ENCODE measurements around the gene PDLIM4. TPM values are rescaled to one million over a fixed set of nuclear protein-coding genes. Genes with fewer than 3 reads are reported as not detected.

PDLIM4 gene
- total RNA-seq, 8 experiments from 2014 or later = 3.8 to 68.2 (median 19.9) TPM

DNA sequence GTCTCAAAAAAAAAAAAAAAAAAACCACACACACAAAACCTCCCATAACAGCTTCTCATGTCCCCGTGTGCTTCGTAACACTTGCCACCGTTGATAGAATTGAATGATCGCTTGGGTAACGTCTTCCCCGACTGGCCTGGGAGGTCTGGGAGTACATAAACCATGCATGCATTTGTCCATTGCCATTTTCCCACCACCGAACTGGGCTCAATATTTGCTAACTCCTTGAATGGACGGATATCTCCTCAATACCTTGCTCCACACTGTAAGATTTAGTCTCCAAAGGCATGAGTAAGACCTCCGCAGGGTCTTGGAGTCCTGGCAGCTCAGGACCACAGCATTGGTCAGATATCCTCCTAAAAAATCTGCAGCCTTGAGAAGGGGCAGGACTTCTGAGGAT is 26.6 kb upstream of the PDLIM4 start:
- no peak for ATAC-seq (replicated peaks in 6 of 8)
- in situ Hi-C loops (cut with MboI; ENCODE audit: low pct_unique_long_range_greater_than_20kb in 2 of 9, low sequenced_read_pairs in 9 of 9, unreplicated experiment in 9 of 9) = no loop called here
- Histone ChIP-seq H3K27ac (no peak overlapping the region), H3K4me3 (no peak overlapping the region), H3K4me1 (replicated peaks in 1 of 2) (peaks cover 11 to 15% of the 10 kb centered on the region in 2 donors)
- 80 to 92% (median 84%) methylated on average over 1 to 8 of the region's 9 CpGs; no CpG with 5 or more reads in 2 of the 10 experiments for WGBS, 10 experiments

DNA sequence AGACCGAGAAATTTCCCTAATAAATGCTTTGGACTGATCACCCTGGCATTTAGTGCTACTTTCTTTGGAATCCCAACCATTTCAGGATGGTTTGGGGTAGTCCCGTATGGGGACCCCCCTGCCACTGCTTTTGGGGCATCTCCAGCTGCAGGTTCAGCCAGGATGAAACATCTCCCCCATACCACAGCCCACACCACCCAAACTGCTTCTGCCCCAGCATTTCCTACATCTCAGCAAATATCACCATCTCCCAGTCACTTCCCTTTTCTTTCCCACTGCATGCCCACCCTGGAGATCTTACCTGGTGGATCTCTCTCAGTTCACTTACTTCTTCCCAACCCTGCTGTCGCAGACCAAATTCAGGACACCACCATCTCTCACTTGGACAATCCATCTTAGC is 25.0 kb upstream of the PDLIM4 start:
- WGBS, 10 experiments = 0 to 100% (median 77%) methylated on average over 1 to 3 of the region's 3 CpGs; no CpG with 5 or more reads in 4 of the 10 experiments
- no peak overlapping the region for H3K4me3 ChIP-seq
- H3K4me1 ChIP-seq (replicated peaks in 1 of 2) = peaks cover 3 to 4% of the 10 kb centered on the region in 2 donors
- in situ Hi-C loops (cut with MboI; ENCODE audit: low pct_unique_long_range_greater_than_20kb in 2 of 9, low sequenced_read_pairs in 9 of 9, unreplicated experiment in 9 of 9) = no loop called here
- ATAC-seq (replicated peaks in 6 of 8) = no peak
- H3K27ac ChIP-seq = no peak overlapping the region

DNA sequence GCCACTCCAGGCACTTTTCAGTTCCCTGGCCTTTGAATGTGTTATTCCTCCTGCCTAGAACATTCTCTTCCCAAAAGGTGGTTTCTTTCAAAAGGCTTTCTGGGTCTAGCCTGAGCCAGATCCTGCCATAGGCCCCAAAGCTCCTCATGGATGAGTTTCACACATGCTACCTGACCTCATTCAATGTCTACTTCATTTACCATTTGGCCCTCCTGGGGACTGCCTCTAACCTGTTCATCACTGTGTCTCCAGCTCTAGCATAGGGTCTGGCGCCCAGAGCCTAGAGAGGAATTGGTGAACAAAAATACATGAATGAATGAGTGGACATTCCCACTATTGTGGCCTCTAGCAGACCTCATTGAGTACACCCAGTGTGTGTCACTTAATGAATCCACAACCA is 24.4 kb upstream of the PDLIM4 start:
- H3K27ac ChIP-seq = no peak overlapping the region
- peaks cover 2 to 4% of the 10 kb centered on the region in 2 donors for H3K4me1 ChIP-seq (replicated peaks in 1 of 2)
- in situ Hi-C loops (cut with MboI; ENCODE audit: low pct_unique_long_range_greater_than_20kb in 2 of 9, low sequenced_read_pairs in 9 of 9, unreplicated experiment in 9 of 9) = no loop called here
- ATAC-seq (replicated peaks in 6 of 8) = no peak
- WGBS, 10 experiments = 71 to 100% (median 100%) methylated on average over 1 of the region's 1 CpG; no CpG with 5 or more reads in 6 of the 10 experiments
- no peak overlapping the region for H3K4me3 ChIP-seq

DNA sequence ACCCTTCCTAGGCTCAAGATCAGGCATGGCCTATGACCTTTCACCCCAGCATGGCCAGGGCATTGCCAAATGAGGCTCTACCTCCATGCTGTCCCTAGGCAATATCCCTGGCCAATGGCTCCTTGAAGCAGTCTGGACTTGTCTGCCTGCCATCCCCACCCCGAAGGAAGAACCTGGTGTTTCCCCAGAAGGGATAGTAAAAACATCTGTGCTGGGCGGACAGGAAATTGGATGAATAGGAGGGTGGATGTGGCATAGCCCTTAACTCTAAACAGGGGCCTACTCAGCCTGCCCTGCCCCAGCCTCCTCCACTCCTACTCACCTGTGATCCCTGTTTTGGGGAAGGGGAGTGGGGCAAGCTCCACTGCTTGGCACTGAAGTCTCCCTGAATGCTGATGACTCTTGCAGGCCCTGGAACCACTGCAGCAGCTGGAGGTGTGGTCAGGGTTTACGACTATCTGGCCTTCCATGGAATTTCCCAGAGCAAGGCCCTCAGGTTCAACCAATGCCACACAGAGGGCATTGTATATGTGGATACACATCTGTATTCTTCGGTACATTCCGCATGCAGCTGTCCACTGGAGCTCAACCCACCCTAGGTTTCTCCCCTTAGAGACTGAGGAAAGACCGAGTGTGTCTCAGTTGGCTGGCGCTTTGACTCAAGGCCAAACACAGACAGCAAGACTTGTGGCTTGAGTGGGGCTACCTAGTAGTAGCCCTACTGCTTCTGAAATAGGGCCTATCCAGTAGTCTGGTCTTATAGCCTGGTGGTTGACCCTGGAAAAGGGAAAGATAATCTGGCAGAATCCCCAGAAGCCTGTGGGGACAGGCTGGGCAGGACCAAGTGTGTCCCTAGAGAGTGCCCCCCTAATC is 23.4 kb upstream of the PDLIM4 start:
- in situ Hi-C loops (cut with MboI; ENCODE audit: low pct_unique_long_range_greater_than_20kb in 2 of 9, low sequenced_read_pairs in 9 of 9, unreplicated experiment in 9 of 9) = no loop called here
- no peaks in the 10 kb centered on the region for H3K4me1 ChIP-seq (replicated peaks in 1 of 2)
- WGBS, 10 experiments = 80 to 100% (median 93%) methylated on average over 2 to 7 of the region's 7 CpGs; no CpG with 5 or more reads in 5 of the 10 experiments
- H3K27ac ChIP-seq = no peak overlapping the region
- peak in 1 of 8 experiments; percentile 63 for ATAC-seq (replicated peaks in 6 of 8)
- H3K4me3 ChIP-seq = no peak overlapping the region

DNA sequence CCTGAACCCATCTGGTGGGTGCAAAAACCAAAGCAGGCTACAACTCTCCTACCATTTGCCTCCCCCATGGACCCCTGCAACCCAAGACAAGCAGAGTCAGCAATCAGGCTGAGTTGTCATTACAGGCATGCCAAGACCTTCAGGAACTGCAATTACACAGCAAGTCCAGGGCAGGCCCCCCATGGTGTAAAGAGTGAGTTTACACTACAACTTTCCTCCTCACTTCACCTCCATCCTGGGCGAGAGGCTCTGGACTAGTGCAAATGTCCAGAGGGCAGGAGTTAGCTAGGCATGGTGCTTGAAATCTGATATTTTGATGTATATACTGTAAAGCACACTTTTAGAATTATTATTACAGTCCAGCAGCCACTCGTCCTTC is 22.8 kb upstream of the PDLIM4 start:
- no peak for ATAC-seq (replicated peaks in 6 of 8)
- in situ Hi-C loops (cut with MboI; ENCODE audit: low pct_unique_long_range_greater_than_20kb in 2 of 9, low sequenced_read_pairs in 9 of 9, unreplicated experiment in 9 of 9) = no loop called here
- H3K27ac ChIP-seq = no peak overlapping the region
- H3K4me3 ChIP-seq = no peak overlapping the region
- no peaks in the 10 kb centered on the region for H3K4me1 ChIP-seq (replicated peaks in 1 of 2)
- 33 to 100% methylated on average over 1 of the region's 2 CpGs; no CpG with 5 or more reads in 8 of the 10 experiments for WGBS, 10 experiments

DNA sequence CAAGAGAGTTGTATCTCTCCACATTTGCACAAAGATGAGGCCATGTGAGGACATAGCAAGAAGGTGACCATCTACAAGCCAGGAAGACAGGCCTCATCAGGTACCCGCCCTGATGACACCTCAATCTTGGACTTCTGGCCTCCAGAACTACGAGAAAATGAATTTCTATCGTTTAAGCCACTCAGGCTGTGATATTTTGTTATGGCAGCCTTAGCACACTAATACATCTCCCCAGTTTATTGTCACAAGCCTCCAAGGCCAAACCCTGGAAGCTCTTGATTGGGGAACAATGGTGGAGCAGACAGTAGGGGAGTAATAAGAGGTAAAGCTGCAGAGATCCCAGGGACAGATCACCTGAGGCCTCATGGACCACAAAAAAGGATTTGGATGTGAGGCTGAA is 22.2 kb upstream of the PDLIM4 start:
- in situ Hi-C loops (cut with MboI; ENCODE audit: low pct_unique_long_range_greater_than_20kb in 2 of 9, low sequenced_read_pairs in 9 of 9, unreplicated experiment in 9 of 9) = no loop called here
- ATAC-seq (replicated peaks in 6 of 8) = no peak
- H3K4me3 ChIP-seq = no peak overlapping the region
- 42 to 100% (median 79%) methylated on average over 1 to 3 of the region's 3 CpGs; no CpG with 5 or more reads in 2 of the 10 experiments for WGBS, 10 experiments
- no peak overlapping the region for H3K27ac ChIP-seq
- H3K4me1 ChIP-seq (replicated peaks in 1 of 2) = no peaks in the 10 kb centered on the region

DNA sequence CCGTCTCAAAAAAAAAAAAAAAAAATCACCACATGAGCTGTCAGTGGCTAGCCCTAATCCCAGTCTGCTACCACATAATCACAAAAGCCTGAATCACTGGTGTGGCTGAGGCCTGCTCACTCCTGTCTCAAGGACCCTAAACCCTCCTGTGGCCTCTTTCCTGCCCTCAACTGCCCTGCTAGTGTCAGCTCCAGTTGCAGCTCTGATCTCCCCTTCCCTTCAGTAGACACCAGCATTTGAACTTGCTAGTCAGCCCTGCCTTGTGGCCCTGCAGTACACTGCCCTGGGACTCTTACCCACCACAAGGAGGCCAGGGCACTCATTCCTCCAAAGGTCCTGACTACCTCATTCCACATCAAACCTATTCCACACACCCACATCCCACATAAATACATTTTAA is 20.4 kb upstream of the PDLIM4 start:
- peak in 1 of 8 experiments; percentile 45 for ATAC-seq (replicated peaks in 6 of 8)
- H3K4me3 ChIP-seq = no peak overlapping the region
- no peak overlapping the region for H3K27ac ChIP-seq
- H3K4me1 ChIP-seq (replicated peaks in 1 of 2) = no peaks in the 10 kb centered on the region
- in situ Hi-C loops (cut with MboI; ENCODE audit: low pct_unique_long_range_greater_than_20kb in 2 of 9, low sequenced_read_pairs in 9 of 9, unreplicated experiment in 9 of 9) = no loop called here
- WGBS, 10 experiments = 33 to 57% methylated on average over 1 of the region's 1 CpG; no CpG with 5 or more reads in 8 of the 10 experiments

DNA sequence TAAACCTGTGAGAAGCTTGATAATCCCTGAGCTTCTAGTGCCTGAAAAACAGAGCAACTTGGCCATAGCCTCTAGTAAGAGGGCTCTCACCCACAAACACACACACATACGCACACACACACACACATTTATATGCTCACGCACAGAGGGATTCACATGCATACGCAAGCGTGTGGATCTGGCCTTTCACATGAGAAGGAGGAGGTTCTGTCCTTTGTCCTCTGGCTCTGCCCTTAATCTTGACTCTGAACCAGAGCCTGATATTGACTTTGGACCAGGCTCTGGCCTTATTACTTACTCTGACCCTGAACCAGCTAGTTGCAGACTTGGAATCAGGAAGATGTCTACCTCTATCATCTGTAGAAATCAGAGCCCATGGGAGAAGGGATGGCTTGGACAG is 19.8 kb upstream of the PDLIM4 start:
- Histone ChIP-seq H3K4me3 (no peak overlapping the region), H3K4me1 (replicated peaks in 1 of 2) (no peaks in the 10 kb centered on the region), H3K27ac (no peak overlapping the region)
- ATAC-seq (replicated peaks in 6 of 8) = no peak
- 83 to 100% (median 89%) methylated on average over 1 to 4 of the region's 4 CpGs; no CpG with 5 or more reads in 4 of the 10 experiments for WGBS, 10 experiments
- in situ Hi-C loops (cut with MboI; ENCODE audit: low pct_unique_long_range_greater_than_20kb in 2 of 9, low sequenced_read_pairs in 9 of 9, unreplicated experiment in 9 of 9) = no loop called here

DNA sequence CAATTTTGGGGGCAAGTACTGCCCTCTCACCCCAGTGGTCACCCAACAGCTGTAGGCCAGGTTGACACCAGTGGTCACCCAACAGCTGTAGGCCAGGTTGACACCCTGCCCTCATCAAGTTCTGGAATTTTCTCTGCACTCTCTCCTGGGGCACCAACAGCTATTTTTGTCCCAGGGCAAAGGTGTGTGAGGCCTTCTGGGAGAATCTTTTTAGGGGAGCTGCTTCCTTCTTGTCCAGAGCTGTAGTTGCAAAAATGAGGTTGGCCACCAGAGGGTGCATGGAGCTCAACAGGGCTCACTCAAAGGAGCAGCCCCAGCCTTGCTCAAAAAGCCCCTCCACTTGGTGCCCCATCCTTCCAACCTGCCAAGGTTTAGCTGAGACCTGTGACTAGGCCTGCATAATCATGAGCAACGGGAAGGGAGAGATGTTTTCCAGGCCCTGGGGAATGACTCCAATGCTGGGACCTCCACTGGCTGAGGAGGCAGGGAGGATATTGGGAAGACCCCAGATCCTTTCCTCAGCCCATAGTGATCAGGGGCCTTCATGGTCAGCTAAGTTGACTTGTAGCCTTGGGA is 19.2 kb upstream of the PDLIM4 start:
- WGBS, 10 experiments = 0 to 14% methylated on average over 1 of the region's 1 CpG; no CpG with 5 or more reads in 8 of the 10 experiments
- ATAC-seq (replicated peaks in 6 of 8) = peak; percentile 67 to 90 (median 76)
- in situ Hi-C loops (cut with MboI; ENCODE audit: low pct_unique_long_range_greater_than_20kb in 2 of 9, low sequenced_read_pairs in 9 of 9, unreplicated experiment in 9 of 9) = no loop called here
- no peaks in the 10 kb centered on the region for H3K4me1 ChIP-seq (replicated peaks in 1 of 2)
- H3K4me3 ChIP-seq = no peak overlapping the region
- no peak overlapping the region for H3K27ac ChIP-seq

DNA sequence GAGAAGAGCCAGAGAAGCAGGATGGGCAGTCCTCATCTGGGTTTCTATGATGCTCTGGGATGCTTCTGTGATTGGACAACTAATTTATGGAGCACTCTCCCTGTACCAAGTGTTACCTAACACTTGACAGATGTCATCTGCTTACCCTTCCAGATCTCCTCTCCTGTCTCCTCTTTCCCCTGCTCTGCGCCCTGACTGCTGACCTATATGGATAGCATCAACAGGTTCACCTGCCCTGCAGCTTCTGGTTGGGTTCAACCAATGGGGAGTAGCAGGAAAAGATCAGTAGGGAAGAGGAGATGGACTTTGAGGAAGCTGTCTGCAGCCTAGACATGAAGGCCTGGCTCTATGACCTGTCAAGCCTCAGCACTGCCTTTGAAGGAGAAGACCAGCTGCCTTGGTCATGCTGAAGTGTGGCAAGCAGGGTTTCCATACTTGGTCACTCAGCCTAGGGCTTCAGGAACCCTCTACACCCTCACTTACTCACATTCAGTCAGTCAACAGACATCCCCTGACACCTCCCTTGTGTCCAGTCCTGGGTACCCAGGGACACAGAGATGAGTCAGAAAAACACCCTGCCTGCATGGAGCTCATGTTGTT is 18.5 kb upstream of the PDLIM4 start:
- H3K4me1 ChIP-seq (replicated peaks in 1 of 2) = no peaks in the 10 kb centered on the region
- WGBS, 10 experiments = 22 to 60% methylated on average over 1 of the region's 1 CpG; no CpG with 5 or more reads in 8 of the 10 experiments
- ATAC-seq (replicated peaks in 6 of 8) = no peak
- no peak overlapping the region for H3K27ac ChIP-seq
- in situ Hi-C loops (cut with MboI; ENCODE audit: low pct_unique_long_range_greater_than_20kb in 2 of 9, low sequenced_read_pairs in 9 of 9, unreplicated experiment in 9 of 9) = no loop called here
- no peak overlapping the region for H3K4me3 ChIP-seq

DNA sequence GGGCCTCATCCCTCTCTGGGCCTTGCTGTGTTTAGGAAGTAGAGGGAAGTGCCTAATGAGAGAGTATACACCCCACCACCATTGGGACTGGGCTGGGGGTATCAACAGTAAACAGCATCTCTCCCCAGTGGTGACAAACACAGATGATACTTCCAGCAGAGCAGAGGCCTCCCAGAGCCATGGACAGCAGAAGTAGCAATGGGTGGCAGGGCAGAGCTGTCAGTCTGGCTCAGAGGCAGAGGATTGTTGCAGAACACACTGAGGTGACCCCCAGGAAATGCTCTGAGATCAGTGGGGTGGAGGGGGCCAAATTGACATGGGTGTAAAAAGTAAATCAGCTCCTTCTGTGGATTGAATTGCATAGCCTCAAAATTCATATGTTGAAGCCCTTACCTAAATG is 17.7 kb upstream of the PDLIM4 start:
- no peak for ATAC-seq (replicated peaks in 6 of 8)
- Histone ChIP-seq H3K27ac (no peak overlapping the region), H3K4me3 (no peak overlapping the region), H3K4me1 (replicated peaks in 1 of 2) (no peaks in the 10 kb centered on the region)
- in situ Hi-C loops (cut with MboI; ENCODE audit: low pct_unique_long_range_greater_than_20kb in 2 of 9, low sequenced_read_pairs in 9 of 9, unreplicated experiment in 9 of 9) = no loop called here

DNA sequence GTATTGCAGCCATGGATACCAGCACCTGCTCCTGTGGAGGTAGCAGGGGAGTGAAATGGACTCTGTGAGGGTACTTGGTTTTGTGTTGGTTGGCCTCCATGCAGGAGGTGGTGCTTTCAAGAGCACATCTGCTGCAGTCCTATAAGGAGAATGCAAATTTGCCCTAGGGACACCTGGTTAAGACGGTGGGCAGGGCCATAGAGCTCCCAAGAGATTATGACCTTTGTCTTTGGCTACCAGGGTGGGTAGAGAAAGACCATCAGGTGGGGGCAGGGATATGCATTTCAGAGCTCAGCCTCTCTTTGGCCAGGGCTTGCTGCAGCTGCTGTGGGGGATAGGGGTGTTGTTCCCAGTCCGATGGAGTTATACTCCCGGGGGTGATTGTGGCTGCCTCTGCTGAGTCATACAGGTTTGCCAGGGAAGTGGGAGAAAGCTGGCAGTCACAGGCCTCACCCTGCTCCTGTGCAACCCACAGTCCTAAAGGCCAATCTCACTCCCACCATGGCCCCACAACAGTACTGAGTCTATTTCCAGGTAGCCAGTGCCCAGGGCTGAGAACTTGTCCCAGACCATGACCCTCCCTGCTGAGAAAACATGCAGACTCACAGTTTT is 14.0 kb upstream of the PDLIM4 start:
- Histone ChIP-seq H3K4me3 (no peak overlapping the region), H3K27ac (no peak overlapping the region), H3K4me1 (replicated peaks in 1 of 2) (no peaks in the 10 kb centered on the region)
- in situ Hi-C loops (cut with MboI; ENCODE audit: low pct_unique_long_range_greater_than_20kb in 2 of 9, low sequenced_read_pairs in 9 of 9, unreplicated experiment in 9 of 9) = no loop called here
- WGBS, 10 experiments = 60 to 100% (median 85%) methylated on average over 1 to 3 of the region's 3 CpGs; no CpG with 5 or more reads in 6 of the 10 experiments
- no peak for ATAC-seq (replicated peaks in 6 of 8)

DNA sequence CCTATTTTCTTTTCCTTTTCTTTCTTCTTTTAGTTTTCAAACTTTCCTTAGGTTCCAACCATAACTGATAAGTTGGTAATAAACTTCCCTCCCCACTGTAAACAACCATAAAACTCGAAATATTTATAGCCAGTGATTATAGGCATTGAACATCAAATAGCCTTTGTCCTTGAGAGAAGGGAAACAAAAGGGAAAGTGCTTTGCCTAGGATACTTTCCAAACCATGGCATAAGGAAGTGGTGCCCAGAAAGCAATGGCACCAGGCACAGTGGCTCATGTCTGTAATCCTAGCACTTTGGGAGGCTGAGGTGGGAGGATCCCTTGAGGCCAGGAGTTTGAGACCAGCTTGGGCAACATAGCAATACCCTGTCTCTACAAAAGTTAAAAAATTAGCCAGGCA is 11.9 kb upstream of the PDLIM4 start:
- no peak for ATAC-seq (replicated peaks in 6 of 8)
- Histone ChIP-seq H3K4me3 (no peak overlapping the region), H3K27ac (no peak overlapping the region), H3K4me1 (replicated peaks in 1 of 2) (no peaks in the 10 kb centered on the region)
- WGBS, 10 experiments = 0 to 62% (median 39%) methylated on average over 1 of the region's 1 CpG; no CpG with 5 or more reads in 2 of the 10 experiments
- in situ Hi-C loops (cut with MboI; ENCODE audit: low pct_unique_long_range_greater_than_20kb in 2 of 9, low sequenced_read_pairs in 9 of 9, unreplicated experiment in 9 of 9) = no loop called here
